ENCODE results near the gene SPTLC1. TPM values are rescaled to one million over a fixed set of nuclear protein-coding genes. Genes with fewer than 3 reads are reported as not detected.
A peak's percentile ranks its signal among the peaks of the same experiment; 100 is the strongest.

SPTLC1 gene
- total and polyA plus RNA-seq, 2 of the 13 experiments (the other 11 are each of a cell fraction or from before 2014, with no cell fraction given) = 56.2 to 72.5 TPM

DNA sequence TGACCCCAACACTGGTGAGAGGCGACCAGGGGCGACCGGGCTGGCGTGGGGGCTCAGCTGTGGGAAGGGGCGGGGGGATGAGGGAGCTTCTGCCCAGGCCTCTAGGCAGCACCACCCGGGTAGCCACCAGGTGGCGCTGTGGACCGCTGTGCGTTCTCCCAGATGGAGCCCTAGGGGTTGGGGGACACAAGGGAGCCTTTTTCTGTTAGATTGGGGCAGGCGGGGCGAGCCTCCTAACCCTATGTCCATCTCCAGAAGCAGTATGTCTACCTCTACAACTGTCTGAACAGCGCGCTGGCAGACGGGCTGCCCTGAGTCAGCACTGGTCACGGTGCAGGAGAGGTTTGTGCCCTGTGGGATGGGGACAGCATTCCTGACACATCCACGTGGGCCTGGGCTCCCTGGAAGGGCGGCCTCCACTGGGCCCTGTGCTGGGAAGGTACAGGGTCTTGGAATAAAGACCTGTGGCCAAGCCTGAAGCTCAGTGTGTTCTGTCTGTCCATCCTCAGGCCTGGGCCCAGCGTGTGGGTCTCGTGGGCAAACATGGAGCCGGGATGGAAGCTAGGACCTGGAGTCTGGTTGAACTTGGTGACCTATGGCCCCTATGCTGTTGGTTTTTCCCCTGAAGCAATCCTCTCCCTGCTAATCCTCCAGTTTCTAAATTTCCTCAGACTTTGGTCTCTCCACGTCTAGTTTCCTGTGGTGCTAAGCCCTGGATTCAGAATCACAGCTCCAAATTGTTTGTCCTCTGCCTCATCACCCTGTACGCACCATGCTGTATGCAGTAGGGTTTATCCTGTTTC, 23.1 kb upstream of the SPTLC1 start (continued):
- TF ChIP-seq WIZ (CRISPR knock-in tag; IDR thresholded peaks at IDR 0.05) = peak; percentile 93; the same call in 1 of the 2 replicates
- TF ChIP-seq ZBTB1 (CRISPR knock-in tag; IDR thresholded peaks at IDR 0.05; ENCODE audit: borderline replicate concordance) = no peak
- TF ChIP-seq, protein P1, sequence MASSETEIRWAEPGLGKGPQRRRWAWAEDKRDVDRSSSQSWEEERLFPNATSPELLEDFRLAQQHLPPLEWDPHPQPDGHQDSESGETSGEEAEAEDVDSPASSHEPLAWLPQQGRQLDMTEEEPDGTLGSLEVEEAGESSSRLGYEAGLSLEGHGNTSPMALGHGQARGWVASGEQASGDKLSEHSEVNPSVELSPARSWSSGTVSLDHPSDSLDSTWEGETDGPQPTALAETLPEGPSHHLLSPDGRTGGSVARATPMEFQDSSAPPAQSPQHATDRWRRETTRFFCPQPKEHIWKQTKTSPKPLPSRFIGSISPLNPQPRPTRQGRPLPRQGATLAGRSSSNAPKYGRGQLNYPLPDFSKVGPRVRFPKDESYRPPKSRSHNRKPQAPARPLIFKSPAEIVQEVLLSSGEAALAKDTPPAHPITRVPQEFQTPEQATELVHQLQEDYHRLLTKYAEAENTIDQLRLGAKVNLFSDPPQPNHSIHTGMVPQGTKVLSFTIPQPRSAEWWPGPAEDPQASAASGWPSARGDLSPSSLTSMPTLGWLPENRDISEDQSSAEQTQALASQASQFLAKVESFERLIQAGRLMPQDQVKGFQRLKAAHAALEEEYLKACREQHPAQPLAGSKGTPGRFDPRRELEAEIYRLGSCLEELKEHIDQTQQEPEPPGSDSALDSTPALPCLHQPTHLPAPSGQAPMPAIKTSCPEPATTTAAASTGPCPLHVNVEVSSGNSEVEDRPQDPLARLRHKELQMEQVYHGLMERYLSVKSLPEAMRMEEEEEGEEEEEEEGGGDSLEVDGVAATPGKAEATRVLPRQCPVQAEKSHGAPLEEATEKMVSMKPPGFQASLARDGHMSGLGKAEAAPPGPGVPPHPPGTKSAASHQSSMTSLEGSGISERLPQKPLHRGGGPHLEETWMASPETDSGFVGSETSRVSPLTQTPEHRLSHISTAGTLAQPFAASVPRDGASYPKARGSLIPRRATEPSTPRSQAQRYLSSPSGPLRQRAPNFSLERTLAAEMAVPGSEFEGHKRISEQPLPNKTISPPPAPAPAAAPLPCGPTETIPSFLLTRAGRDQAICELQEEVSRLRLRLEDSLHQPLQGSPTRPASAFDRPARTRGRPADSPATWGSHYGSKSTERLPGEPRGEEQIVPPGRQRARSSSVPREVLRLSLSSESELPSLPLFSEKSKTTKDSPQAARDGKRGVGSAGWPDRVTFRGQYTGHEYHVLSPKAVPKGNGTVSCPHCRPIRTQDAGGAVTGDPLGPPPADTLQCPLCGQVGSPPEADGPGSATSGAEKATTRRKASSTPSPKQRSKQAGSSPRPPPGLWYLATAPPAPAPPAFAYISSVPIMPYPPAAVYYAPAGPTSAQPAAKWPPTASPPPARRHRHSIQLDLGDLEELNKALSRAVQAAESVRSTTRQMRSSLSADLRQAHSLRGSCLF (CRISPR knock-in tag; IDR thresholded peaks at IDR 0.05; ENCODE audit: borderline replicate concordance) = no peak
- peak; percentile 36; the same call in 1 of the 2 replicates for TF ChIP-seq ETV5 (CRISPR knock-in tag; IDR thresholded peaks at IDR 0.05; ENCODE audit: borderline replicate concordance)
- no peak for TF ChIP-seq PAWR (CRISPR knock-in tag; IDR thresholded peaks at IDR 0.05; ENCODE audit: borderline replicate concordance)
- TF ChIP-seq, protein P2, sequence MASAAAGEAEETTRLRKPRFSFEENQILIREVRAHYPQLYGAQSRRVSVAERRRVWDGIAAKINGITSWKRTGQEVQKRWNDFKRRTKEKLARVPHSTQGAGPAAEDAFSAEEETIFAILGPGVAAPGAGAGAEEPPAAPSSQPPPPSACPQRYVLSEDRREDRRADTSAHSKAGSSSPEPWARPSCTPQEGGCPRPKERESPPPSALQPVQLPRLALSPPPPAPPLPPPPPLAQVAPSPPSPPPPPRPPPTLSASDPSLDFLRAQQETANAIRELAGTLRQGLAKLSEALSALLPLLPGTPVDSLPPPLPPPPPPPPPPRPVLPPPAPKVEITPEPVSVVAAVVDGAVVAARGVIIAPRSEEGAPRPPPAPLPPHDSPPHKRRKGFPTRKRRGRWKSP (CRISPR knock-in tag; IDR thresholded peaks at IDR 0.05) = peak; percentile 37; the same call in 1 of the 2 replicates
- TF ChIP-seq IRX3 (CRISPR knock-in tag; IDR thresholded peaks at IDR 0.05; ENCODE audit: borderline replicate concordance, low read depth) = no peak
- TF ChIP-seq, protein P3, sequence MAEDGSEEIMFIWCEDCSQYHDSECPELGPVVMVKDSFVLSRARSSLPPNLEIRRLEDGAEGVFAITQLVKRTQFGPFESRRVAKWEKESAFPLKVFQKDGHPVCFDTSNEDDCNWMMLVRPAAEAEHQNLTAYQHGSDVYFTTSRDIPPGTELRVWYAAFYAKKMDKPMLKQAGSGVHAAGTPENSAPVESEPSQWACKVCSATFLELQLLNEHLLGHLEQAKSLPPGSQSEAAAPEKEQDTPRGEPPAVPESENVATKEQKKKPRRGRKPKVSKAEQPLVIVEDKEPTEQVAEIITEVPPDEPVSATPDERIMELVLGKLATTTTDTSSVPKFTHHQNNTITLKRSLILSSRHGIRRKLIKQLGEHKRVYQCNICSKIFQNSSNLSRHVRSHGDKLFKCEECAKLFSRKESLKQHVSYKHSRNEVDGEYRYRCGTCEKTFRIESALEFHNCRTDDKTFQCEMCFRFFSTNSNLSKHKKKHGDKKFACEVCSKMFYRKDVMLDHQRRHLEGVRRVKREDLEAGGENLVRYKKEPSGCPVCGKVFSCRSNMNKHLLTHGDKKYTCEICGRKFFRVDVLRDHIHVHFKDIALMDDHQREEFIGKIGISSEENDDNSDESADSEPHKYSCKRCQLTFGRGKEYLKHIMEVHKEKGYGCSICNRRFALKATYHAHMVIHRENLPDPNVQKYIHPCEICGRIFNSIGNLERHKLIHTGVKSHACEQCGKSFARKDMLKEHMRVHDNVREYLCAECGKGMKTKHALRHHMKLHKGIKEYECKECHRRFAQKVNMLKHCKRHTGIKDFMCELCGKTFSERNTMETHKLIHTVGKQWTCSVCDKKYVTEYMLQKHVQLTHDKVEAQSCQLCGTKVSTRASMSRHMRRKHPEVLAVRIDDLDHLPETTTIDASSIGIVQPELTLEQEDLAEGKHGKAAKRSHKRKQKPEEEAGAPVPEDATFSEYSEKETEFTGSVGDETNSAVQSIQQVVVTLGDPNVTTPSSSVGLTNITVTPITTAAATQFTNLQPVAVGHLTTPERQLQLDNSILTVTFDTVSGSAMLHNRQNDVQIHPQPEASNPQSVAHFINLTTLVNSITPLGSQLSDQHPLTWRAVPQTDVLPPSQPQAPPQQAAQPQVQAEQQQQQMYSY (CRISPR knock-in tag; IDR thresholded peaks at IDR 0.05) = peak; percentile 94
- TF ChIP-seq PTBP1 (IDR thresholded peaks at IDR 0.05; ENCODE audit: low read depth, low read length, poor library complexity, severe bottlenecking) = no peak
- TF ChIP-seq ZNF569 (CRISPR knock-in tag; IDR thresholded peaks at IDR 0.05; ENCODE audit: borderline replicate concordance) = no peak
- no peak for TF ChIP-seq NFRKB (IDR thresholded peaks at IDR 0.05)
- no peak for TF ChIP-seq SIN3A (IDR thresholded peaks at IDR 0.05; ENCODE audit: borderline replicate concordance, low read depth, low read length)
- peak; percentile 18; the same call in 1 of the 2 replicates for TF ChIP-seq ZNF44 (CRISPR knock-in tag; IDR thresholded peaks at IDR 0.05)
- no peak for TF ChIP-seq HNRNPK (IDR thresholded peaks at IDR 0.05; ENCODE audit: low read depth, low read length, poor library complexity, severe bottlenecking)
- TF ChIP-seq SRSF9 (IDR thresholded peaks at IDR 0.05; ENCODE audit: borderline replicate concordance, insufficient read depth, low read depth, low read length, poor library complexity, severe bottlenecking) = no peak
- TF ChIP-seq ZIK1 (CRISPR knock-in tag; IDR thresholded peaks at IDR 0.05; ENCODE audit: borderline replicate concordance, low read depth) = no peak
- no peak for TF ChIP-seq SUZ12 (IDR thresholded peaks at IDR 0.05; ENCODE audit: low read depth, low read length)
- no peak for TF ChIP-seq ZNF224 (CRISPR knock-in tag; IDR thresholded peaks at IDR 0.05)
- no peak for TF ChIP-seq HNRNPH1 (optimal IDR thresholded peaks at IDR 0.05; ENCODE audit: low read depth, low read length)
